Activated CD4-positive, alpha-beta T cell treated with anti-CD3 and anti-CD28 coated beads for 1 hour (primary cell): ENCODE measurements around the gene LRRC7.

Source experiments
- DNase-seq: peaks from one replicate; pipeline ENCODE4 v3.0.0-alpha.2; 2020

LRRC7 gene

DNA sequence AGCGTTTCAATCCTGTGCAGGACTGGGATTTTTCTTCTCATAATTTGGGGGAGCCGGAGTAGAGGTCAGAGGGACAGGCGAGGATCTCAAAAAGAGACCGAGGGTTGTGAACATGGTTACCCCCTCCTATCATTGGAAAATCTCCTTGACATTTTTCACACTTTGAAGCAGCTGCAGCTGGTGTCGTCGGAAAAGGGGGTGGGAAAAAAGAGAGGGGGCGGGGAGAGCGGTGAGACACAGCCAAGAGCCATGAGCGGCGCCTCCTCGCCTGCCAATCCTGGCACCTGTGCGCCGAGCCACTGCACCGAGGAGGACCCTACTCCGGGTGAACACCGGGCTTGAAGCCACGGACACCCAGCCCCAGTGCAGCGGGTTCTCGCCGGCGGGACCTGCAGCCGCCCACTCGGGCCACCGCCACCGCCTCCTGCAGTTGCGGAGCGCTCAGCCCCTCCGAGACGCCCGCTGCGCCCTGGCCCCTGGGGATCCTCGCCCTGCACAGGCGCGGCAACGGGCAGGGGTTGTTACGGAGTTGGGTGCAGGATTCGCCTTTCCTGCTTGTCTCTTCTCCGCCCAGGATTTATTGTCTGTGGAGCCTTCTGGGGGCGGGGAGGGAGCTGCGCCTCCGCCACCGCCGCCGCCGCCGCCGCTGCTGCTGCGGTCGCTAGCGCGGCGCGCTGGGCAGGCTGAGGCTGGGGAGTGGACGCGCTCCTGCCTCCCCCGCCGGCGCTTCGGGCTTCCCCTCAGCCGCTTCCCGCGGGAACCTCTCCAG is at the start of gene LRRC7:
LRRC7 (plus strand) TSS at position 271 of the 769 bp plus-strand sequence. CDS start 718 bp downstream, outside the sequence.
- no peak for DNase-seq

DNA sequence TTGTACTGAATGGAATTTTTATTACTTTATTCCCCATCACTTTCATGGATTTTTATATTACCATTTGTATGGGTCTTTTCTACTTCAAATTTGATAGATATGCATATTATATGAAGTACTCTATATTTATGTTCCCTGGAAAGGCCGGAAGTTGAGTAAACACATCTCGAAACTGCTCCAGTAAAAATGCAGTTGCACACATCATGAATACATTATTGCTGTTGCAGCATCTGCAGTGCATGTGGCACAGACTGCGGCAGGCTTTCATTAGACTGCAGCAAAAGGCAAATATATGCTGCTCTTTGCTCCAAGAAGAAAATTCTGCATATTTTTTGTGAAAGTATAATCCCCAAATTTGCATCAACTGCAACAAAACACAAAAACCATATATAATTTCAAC is 48.7 kb upstream of the LRRC7 start:
- DNase-seq = no peak

DNA sequence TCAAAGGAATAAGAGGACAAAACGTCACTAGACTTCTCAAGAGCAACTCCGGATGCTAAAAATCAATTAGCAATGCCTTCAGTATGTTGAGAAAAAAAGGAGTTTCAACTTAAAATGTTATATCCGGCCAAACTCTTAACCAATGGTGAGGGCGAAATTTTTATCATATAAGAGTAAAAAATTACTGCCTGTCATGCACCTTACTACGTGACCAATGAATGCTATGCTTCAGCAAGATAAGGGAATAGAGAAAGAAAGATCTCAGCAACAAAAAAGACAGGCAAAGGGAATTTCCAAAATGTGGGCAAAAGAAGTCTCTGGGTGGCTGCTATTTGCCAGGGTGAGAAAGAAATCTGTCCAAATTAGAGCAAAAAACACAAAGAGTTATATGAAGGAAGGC is 47.4 kb upstream of the LRRC7 start:
- no peak for DNase-seq

DNA sequence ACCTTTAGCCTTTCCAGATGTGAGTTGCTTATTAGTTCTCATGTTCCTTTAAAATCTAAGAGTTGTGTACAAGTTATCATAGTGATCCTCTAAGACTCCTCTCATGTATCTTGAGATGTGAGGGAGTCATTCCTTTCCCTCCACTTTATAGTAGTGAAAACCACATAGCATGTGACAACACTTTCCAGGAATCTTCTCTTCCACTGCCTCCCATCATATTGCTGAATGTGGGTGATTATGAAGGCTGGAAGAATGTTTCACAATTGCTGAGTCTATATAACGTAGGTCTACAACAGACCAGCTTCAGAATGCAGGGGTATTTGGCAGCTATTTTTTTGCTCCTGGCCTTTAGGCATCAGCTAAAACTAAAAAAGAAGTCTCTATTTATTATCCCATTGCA is 44.7 kb upstream of the LRRC7 start:
- no peak for DNase-seq

DNA sequence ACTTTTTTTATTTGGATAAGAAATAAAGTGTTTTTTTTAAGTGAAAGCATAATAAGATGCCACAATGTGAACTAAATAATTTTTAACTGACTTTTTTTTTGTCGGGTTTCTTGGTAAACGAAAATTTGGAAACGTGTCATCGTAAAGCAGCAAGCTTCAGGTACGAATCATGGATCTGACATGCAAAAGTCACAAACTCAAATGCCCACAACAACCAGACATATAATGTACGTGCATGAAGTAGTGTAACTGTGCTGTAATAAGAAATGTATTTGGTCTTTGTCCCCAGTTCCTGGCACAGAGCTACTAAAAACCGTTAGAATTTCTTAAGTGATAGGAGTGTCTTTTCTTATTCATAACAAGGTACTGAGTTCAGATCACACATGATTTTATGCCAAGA is 44.3 kb upstream of the LRRC7 start:
- no peak for DNase-seq

DNA sequence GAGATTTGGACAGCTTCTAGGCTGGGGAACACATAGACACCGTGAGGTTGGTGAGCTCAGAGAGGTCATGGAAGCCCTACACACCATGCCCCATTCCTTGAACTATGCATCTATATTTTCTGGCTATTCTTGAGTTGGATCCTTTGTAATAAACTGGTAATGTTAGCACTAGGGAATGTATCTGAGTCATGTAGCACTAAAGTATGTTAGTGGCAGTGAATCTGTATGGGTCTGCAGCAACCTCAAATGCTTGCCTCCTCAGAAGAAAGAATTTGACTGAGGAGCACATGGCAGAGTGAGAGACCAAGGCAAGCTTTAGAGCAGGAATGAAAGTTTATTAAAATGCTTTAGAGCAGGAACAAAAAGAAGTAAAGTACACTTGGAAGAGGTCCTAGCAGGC is 43.7 kb upstream of the LRRC7 start:
- no peak for DNase-seq

DNA sequence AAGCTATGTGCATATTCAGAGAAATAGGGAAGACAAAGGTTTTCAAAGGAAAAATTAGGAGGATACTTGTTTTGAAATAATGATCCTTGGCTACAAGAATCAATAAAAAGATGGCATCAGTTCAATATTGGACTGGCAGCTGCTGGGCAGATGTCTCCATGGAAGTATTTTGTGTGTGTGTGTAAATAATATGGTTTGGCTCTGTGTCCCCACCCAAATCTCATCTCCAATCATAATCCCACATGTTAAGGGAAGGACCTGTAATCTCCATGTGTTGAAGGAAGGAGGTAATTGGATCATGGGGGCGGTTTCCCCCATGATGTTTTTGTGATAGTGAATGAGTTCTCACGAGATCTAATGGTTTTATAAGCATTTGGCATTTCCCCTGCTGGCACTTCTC is 40.4 kb upstream of the LRRC7 start:
- no peak for DNase-seq

DNA sequence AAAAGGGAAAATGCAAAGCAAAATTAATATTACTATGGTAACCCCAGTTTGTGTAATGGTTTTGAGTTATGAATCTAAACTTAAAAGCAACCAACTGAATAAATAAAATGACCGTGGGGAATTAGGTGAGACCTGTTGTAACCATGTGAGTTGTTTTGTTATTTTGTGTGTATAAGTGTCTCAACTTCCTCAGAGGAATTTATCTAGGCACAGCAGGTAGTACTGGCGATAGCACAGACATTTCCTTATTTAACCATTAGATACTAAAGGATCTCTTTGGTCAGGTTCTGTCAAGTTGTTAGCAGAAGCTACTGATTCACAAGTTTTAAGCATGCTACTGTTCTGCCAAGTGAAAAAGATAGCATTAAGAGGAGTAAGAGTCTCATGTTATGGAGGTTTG is 39.3 kb upstream of the LRRC7 start:
- no peak for DNase-seq

DNA sequence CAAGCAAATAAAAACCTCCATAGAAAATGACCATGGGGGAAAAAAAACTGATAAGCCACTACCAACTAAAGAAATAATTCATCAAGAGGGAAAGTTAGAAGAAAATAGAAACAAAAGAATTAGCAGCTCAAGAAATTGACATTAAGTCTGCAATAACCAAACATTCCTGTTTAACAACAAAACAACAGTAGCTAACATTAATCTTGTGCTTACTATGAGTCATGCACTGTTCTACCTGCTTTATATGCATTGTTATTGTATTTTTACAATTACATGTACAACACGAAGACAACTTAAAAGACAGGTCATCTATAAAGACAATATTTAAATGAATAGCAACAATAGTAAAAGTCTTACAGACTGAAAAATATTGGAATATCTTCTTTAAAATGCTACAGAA is 34.4 kb upstream of the LRRC7 start:
- no peak for DNase-seq

DNA sequence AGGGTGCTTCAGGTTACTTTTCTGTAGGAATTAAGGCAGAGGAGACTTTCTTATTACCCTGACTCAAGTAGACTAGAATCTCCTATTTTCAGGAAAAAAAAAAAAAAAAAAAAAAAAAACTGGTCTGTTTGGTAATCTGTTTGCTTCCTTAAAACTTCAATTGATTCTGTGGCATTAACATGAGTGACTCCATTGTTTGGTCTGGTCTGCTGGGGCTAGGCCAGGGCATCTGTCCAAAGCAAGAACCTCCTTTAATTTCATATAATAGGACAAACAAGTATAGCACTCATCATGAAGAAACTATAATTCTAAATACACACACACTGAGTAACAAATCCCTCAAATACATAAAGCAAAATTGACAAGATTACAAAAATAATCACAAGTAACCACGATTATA is 32.9 kb upstream of the LRRC7 start:
- DNase-seq = no peak

DNA sequence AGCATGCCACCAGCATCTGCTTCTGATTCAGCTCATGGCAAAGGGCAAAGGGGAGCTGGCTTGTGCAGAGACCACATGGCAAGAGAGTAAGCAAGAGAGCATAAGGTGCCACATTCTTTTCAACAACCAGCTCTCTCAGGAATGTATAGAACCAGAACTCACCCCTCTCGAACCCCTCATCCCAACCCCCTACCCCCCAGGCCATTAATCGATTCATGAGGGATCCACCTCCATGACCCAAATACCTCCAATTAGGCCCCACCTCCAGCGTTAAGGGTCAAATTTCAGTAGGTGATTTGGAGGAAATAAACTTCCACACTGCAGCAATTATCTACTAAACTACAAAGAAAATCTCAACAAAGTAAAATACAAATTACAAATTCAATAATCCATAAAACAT is 32.2 kb upstream of the LRRC7 start:
- no peak for DNase-seq

DNA sequence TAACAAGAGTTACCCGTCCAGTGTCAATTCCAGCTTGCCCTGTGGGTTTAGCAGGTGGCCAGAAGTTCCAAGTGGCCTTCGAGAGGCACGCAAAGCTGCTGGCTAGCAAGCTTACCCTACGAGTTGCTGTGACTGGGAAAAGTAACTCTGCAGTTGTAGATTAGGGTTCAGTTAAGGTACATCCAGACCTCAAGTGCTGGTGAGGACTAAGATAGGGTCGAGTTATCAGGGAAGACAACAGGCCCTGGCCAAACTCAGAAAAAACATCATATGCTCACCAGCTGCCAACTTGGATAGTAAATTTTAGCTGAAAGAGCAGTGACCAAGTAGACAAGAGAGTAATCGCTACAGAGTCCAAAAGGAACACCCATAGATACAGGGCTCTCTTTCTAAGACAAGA is 27.7 kb upstream of the LRRC7 start:
- DNase-seq = no peak

DNA sequence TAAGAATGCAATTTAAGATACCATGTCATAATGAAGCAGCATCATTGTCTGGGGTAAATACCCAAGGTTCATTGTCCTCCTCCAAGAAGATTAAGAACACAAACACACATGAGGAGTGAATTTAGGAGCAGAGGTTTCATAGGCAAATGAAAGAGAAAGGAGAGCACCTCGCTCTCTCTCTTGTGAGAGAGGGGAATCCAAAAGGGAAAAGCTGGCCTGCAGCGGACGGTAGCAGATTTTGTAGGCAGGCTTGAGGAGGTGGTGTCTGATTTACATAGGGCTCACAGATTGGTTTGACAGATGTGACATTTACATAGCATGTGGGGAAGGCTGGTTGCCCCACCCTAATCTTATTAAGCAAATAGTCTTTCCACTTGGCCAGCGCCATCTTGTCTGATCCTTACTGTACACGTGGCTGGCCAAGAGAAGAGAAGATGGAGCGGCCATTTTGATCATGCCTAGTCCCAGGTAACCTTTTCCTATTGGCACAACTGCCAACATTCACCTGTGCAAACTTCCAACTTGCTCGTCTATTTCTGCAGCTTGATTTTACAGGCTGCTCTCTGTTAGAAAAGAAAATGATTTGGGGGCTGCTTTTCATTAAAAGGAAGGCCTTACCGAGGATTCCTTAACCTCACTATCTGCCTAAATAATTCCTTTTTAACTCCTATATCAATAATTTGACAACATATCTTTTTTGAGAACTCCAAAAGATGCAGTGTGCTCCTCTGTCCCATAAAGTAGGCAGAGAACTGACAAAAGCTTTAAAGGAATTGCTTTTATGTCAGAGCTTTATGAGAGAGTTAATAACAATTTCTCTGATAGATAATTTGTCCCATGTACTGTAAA is 16.0 kb upstream of the LRRC7 start:
- DNase-seq = no peak

DNA sequence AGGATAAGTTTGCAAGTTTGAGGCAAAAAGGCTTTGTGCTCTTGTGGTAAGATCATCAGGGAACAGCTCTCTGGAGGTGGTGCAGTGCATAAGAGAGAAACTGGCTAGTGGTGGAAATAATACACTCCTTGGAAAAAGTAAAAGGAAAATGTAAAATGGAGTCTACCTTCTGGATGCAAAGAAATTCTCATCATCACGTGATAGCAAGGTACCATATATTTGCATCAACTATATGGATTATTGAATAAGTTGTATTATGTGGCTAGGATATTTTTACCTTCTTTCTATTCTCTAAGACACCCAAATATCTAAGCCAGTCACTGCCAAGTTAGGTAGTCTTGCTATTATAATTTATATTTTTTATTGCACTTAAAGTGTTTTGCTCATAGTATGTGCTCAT is 14.0 kb upstream of the LRRC7 start:
- DNase-seq = no peak

DNA sequence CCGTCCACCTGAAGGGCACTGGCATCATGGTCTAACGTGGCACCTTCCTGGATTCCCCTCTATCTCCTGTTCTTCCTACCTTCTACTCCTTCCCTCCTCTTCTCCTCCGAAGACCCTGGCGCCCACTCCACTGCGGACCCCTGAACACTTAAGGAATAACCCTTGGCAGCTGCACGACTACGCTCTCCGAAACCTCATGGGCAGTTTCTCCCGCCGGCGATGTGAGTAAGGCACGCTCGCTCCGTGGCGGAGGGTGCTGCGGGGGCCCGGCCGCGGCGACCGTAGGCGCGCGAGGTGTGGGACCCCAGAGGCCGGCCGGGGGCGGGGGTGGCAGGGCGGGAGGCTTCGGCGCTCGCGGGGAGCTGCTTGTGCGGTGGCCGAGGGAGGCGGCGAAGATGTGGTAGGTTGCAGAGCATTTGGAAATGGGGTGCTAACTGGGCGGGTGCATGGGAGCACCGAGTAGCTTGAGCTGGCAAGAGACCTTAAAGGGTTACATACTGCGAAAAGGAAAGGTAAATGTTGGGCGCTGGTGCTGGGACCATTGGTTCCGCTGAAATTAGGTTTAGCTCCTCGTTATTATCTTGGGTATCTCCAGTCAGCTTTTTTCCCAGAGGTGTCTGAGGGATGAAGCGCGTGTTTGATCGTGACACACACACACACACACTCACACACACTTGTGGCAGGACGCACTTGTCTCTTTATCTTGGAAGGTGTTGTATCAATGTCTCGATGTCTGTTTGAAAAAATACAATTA is 876 bp downstream of the LRRC7 start:
- no peak for DNase-seq

DNA sequence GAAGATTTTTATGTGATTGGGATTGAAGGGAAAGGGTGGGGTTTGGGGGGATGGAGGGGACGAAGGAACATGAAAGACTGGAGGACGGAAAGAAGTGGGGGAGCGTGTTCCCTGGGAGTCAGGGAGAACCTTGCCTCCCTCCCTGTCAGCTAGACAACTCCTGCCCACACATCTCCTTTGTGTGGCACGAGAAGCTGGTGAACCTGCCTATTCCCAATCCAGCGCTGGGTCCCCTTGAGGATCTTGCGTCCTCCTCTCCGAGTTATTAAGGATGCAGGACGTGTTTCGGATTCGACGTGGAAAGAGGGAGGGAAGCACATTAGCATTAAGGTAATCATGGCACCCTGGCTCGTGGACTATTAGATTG is 1.4 kb downstream of the LRRC7 start:
- DNase-seq = no peak

DNA sequence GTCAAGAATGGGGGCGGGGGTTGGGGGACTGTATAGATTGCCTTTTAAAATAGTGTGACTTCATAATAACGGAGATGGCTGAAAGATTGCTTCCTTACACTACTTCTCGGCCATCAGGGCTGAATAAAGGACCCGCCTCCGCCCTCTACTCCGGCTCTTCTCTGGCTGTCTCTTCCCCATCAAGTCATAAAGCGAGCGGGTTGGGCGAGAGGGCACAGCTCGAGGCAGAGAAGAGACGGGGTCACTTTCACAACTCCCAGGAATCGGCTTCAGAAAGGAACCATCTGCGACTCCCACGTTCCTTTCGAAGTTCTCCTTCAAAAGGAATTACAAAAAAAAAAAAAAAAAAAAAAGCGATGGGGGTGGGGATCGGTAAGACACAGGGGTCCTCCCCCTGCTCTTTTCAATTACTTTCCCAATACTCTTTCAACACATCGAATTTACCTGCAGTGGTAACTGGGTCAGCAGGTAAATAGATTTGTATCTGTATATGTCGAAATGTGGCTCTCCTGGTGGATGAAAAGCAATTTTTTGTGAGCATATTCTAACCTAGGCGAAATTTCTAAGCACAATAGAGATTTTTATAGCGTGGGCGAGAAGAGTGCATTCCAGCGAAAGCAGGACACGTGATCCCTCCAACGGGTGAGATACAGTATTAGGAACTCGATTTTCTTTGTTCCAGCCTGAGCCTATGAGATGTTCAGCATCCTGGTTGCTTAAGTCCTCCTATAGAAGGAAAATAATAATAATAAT is 2.0 kb downstream of the LRRC7 start:
- DNase-seq = no peak

DNA sequence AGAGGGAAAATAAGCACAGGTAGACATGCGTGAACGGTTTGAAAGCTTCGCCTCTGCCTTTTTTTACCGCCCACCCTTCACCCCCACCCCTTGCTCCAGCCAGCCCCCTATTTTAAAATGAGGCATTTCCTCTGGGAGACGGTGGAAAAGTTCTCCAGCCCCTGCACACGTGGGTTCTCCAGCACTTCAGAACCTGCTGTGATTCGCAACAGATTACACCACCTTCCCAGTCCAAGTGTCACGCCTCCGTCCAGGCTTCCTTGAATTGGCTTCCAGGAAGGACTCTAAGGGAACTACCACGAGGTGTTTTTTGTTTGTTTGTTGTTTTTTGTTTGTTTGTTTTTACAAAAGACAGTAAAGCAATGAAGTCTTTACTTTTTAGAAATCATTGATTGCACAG is 2.6 kb downstream of the LRRC7 start:
- no peak for DNase-seq

DNA sequence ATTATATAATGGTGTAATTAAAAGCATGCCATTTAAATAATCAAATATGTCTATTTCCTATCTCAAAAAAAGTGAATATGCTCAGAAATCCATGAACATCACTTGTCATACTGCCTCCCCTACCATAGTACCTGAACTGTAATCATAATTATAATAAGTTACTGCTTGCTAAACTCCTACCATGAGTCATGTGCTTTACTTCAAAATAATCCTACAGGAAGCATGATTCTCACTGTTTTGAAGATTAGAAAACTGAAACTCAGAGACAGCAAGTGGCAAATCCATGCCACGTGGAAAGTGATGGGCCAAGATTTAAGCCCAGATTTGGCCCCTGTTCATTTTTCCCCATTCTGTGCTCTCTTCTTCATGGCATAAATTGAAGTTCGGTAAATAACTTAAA is 5.2 kb downstream of the LRRC7 start:
- no peak for DNase-seq

DNA sequence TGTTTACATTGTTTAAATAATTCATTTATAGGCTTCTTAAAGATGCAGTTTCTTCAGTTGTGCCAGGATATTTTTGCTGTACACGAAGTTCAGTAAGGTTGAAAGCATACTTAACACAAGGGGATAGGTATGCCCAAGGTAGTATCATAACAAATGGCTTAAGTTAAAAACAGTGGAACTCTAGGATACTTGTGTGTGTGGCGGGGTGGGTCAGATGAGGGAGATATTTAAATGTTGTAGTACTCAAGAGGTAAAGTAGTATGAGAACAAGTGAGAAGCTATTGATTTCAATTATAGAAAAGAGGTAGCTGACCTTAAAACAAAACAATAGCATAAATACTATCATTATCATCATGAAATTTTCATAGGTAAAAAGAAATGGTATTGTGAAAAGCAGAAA is 6.2 kb downstream of the LRRC7 start:
- no peak for DNase-seq

DNA sequence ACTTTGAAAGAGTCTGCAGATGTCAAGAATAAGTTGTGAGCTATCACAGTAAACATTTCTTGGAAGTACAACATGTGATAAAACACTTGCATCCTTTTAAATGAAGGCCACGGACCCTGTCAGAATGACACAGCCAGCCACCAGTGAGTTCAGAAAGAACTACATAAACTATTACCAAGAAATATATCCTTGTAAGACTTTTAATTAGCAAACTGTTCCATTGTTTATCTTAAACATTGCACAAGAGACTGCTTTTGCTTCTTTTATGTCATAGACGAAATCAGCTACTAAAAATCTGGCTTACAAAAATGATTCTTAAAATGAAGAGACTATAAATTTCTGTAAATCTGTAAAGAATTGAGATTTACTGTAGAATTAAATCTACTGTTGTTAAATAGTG is 17.9 kb downstream of the LRRC7 start:
- DNase-seq = no peak

DNA sequence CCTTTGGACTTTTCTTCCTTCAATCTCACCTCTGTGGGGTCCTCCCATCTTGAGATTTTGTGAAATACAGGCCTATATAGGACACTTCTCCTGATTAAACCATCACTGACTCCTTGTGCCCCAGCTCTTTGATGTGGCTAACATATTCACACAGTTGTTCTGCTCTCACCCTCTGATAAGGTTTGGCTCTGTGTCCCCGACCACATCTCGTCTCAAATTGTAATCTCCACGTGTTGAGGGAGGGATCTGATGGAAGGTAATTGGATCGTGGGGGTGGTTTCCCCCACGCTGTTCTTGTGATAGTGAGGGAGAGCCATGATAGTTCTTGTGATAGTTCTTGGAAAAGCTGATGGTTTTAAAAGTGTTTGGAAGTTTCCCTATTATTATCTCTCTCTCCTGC is 19.7 kb downstream of the LRRC7 start:
- DNase-seq = no peak

DNA sequence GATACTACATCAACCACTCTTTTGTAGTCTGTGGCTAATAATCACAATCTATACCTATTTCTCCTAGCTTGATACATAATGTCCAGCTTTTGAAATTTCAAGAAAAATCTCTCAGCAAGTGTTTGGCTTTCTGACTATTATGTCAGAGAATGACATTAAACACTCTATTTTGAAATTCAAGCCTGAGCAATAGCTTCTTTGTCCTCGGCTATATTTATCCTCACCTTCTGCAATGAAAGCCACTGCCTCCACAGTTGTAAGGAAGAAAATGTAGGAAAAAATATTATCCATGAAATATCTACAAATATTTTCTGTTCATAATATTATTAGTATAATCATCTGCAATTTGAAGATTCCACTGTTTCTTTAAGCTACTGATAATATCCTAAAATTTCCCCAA is 22.1 kb downstream of the LRRC7 start:
- DNase-seq = no peak
